Measurements from ENCODE around the gene TNFRSF19. TPM values are rescaled to one million over a fixed set of nuclear protein-coding genes. Genes with fewer than 3 reads are reported as not detected.

The TNFRSF19 gene
- total RNA-seq, 4 donors from 2014 or later, result 4.9 to 9.2 (median 7.7) TPM

- intact Hi-C loops (cut with DNase I), result loop anchor here (5.0 kb wide), 1 partner anchor 123 kb away; no protein-coding TSS in a partner anchor
- H3K4me3 ChIP-seq (replicated peaks in 1 of 3), result no peak overlapping the region
- H3K36me3 ChIP-seq, result no peaks in the 10 kb centered on the region
- no peak for DNase-seq
- TF ChIP-seq POLR2A (IDR thresholded peaks at IDR 0.05), result no peak
- no peak for TF ChIP-seq CTCF (IDR thresholded peaks at IDR 0.05)
- peaks cover 0 to 2% of the 10 kb centered on the region in 2 donors for H3K4me1 ChIP-seq
- H3K9me3 ChIP-seq, result no peaks in the 10 kb centered on the region
- 91 to 93% methylated on average over 5 of the region's 5 CpGs for WGBS, 2 donors
- H3K27me3 ChIP-seq, result no peaks in the 10 kb centered on the region
- H3K27ac ChIP-seq, result no peak overlapping the region
Measured at GRCh38 chr13:23634897-23635296, 64.7 kb downstream of the TNFRSF19 start.

- no peaks in the 10 kb centered on the region for H3K36me3 ChIP-seq
- H3K4me1 ChIP-seq, result peaks cover 0 to 2% of the 10 kb centered on the region in 2 donors
- no peaks in the 10 kb centered on the region for H3K27me3 ChIP-seq
- WGBS, 2 donors, result 90 to 94% methylated on average over 6 of the region's 6 CpGs
- no peaks in the 10 kb centered on the region for H3K9me3 ChIP-seq
- no peak for DNase-seq
- H3K4me3 ChIP-seq (replicated peaks in 1 of 3), result no peak overlapping the region
- intact Hi-C loops (cut with DNase I), result no loop called here
- TF ChIP-seq POLR2A (IDR thresholded peaks at IDR 0.05) (no peak), CTCF (IDR thresholded peaks at IDR 0.05) (no peak)
- H3K27ac ChIP-seq, result no peak overlapping the region
Measured at GRCh38 chr13:23636360-23636759, 66.1 kb downstream of the TNFRSF19 start.

- H3K9me3 ChIP-seq, result no peaks in the 10 kb centered on the region
- no peaks in the 10 kb centered on the region for H3K36me3 ChIP-seq
- H3K27ac ChIP-seq, result no peak overlapping the region
- 61 to 62% methylated on average over 9 of the region's 9 CpGs for WGBS, 2 donors
- H3K4me3 ChIP-seq (replicated peaks in 1 of 3), result no peak overlapping the region
- intact Hi-C loops (cut with DNase I), result no loop called here
- H3K4me1 ChIP-seq, result peaks cover 0 to 2% of the 10 kb centered on the region in 2 donors
- TF ChIP-seq CTCF (IDR thresholded peaks at IDR 0.05) (no peak), POLR2A (IDR thresholded peaks at IDR 0.05) (no peak)
- no peak for DNase-seq
- H3K27me3 ChIP-seq, result no peaks in the 10 kb centered on the region
Measured at GRCh38 chr13:23637829-23638228, 67.6 kb downstream of the TNFRSF19 start.

GRCh38 chr13:23639674-23640073 lies 69.5 kb downstream of the TNFRSF19 start:
- TF ChIP-seq POLR2A (IDR thresholded peaks at IDR 0.05) (no peak), CTCF (IDR thresholded peaks at IDR 0.05) (no peak)
- no peaks in the 10 kb centered on the region for H3K9me3 ChIP-seq
- no peaks in the 10 kb centered on the region for H3K36me3 ChIP-seq
- intact Hi-C loops (cut with DNase I), result no loop called here
- WGBS, 2 donors, result 86 to 90% methylated on average over 6 of the region's 6 CpGs
- H3K27me3 ChIP-seq, result no peaks in the 10 kb centered on the region
- H3K27ac ChIP-seq, result no peak overlapping the region
- no peak for DNase-seq
- H3K4me1 ChIP-seq, result peaks cover 0 to 2% of the 10 kb centered on the region in 2 donors
- H3K4me3 ChIP-seq (replicated peaks in 1 of 3), result no peak overlapping the region

- 84 to 87% methylated on average over 4 of the region's 4 CpGs for WGBS, 2 donors
- intact Hi-C loops (cut with DNase I), result no loop called here
Measured at GRCh38 chr13:23642110-23642509, 71.9 kb downstream of the TNFRSF19 start.

More at GRCh38 chr13:23642110-23642509, 71.9 kb downstream of the TNFRSF19 start:
- peaks cover 0 to 2% of the 10 kb centered on the region in 2 donors for H3K4me1 ChIP-seq
- H3K9me3 ChIP-seq, result no peaks in the 10 kb centered on the region
- no peaks in the 10 kb centered on the region for H3K36me3 ChIP-seq
- no peak for DNase-seq
- TF ChIP-seq CTCF (IDR thresholded peaks at IDR 0.05), result no peak
- no peak for TF ChIP-seq POLR2A (IDR thresholded peaks at IDR 0.05)
- no peaks in the 10 kb centered on the region for H3K27me3 ChIP-seq
- H3K27ac ChIP-seq, result no peak overlapping the region
- H3K4me3 ChIP-seq (replicated peaks in 1 of 3), result no peak overlapping the region

Data from thyroid gland (tissue), 4 donors.